ENCODE results near the gene MAN1A2. TPM values are rescaled to one million over a fixed set of nuclear protein-coding genes. Genes with fewer than 3 reads are reported as not detected.
"Not testable (repeated sequence)": the region's sequence is repeated elsewhere in the genome, so short reads cannot be mapped to it uniquely, and the experiment has no call there.

MAN1A2 gene
- total and polyA plus RNA-seq, 11 donors, result 5.1 to 36.5 (median 19.9) TPM

GRCh38 chr1:117467336-117467735 is 100.1 kb downstream of the MAN1A2 start:
- peaks cover 0 to 34% (median 5%) of the 10 kb centered on the region in 9 donors for H3K36me3 ChIP-seq
- no peak overlapping the region for H3K4me3 ChIP-seq
- ATAC-seq, result no peak
- H3K9me3 ChIP-seq, result no peaks in the 10 kb centered on the region
- H3K27me3 ChIP-seq, result no peaks in the 10 kb centered on the region
- DNase-seq, result no peak
- 80 to 87% (median 84%) methylated on average over 1 of the region's 1 CpG for WGBS, 4 donors
- H3K4me1 ChIP-seq, result no peaks in the 10 kb centered on the region
- no peak for TF ChIP-seq POLR2A (IDR thresholded peaks at IDR 0.05)
- TF ChIP-seq, protein P1, sequence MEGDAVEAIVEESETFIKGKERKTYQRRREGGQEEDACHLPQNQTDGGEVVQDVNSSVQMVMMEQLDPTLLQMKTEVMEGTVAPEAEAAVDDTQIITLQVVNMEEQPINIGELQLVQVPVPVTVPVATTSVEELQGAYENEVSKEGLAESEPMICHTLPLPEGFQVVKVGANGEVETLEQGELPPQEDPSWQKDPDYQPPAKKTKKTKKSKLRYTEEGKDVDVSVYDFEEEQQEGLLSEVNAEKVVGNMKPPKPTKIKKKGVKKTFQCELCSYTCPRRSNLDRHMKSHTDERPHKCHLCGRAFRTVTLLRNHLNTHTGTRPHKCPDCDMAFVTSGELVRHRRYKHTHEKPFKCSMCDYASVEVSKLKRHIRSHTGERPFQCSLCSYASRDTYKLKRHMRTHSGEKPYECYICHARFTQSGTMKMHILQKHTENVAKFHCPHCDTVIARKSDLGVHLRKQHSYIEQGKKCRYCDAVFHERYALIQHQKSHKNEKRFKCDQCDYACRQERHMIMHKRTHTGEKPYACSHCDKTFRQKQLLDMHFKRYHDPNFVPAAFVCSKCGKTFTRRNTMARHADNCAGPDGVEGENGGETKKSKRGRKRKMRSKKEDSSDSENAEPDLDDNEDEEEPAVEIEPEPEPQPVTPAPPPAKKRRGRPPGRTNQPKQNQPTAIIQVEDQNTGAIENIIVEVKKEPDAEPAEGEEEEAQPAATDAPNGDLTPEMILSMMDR (IDR thresholded peaks at IDR 0.05), result no peak
- H3K27ac ChIP-seq, result no peak overlapping the region
- intact Hi-C loops (cut with DNase I), result no loop called here

GRCh38 chr1:117473063-117473462 is 105.8 kb downstream of the MAN1A2 start:
- H3K4me3 ChIP-seq, result no peak overlapping the region
- H3K27ac ChIP-seq, result no peak overlapping the region
- DNase-seq, result no peak
- H3K9me3 ChIP-seq, result peaks cover 0 to 18% (median 0%) of the 10 kb centered on the region in 12 donors
- H3K4me1 ChIP-seq, result no peaks in the 10 kb centered on the region
- peaks cover 0 to 26% (median 3%) of the 10 kb centered on the region in 9 donors for H3K36me3 ChIP-seq
- intact Hi-C loops (cut with DNase I), result loop anchor here in 1 of 10 donors (10.0 kb wide), 1 partner anchor 108 kb away; the partner anchor contains the start of gene MAN1A2
- no peak for ATAC-seq
- no peak for TF ChIP-seq POLR2A (IDR thresholded peaks at IDR 0.05)
- TF ChIP-seq, protein P1 (IDR thresholded peaks at IDR 0.05), result no peak
- H3K27me3 ChIP-seq, result no peaks in the 10 kb centered on the region

- not testable (repeated sequence) for H3K27ac ChIP-seq, H3K27me3 ChIP-seq, ATAC-seq, DNase-seq, H3K36me3 ChIP-seq, H3K4me3 ChIP-seq, H3K4me1 ChIP-seq
- H3K9me3 ChIP-seq, result peaks cover 0 to 18% (median 0%) of the 10 kb centered on the region in 12 donors
- intact Hi-C loops (cut with DNase I), result loop anchor here in 1 of 10 donors (10.0 kb wide), 1 partner anchor 111 kb away; the partner anchor contains the start of gene MAN1A2
- 96 to 99% (median 99%) methylated on average over 2 of the region's 2 CpGs for WGBS, 4 donors
These were observed 108.2 kb downstream of the MAN1A2 start for GRCh38 chr1:117475495-117475894.

DNA sequence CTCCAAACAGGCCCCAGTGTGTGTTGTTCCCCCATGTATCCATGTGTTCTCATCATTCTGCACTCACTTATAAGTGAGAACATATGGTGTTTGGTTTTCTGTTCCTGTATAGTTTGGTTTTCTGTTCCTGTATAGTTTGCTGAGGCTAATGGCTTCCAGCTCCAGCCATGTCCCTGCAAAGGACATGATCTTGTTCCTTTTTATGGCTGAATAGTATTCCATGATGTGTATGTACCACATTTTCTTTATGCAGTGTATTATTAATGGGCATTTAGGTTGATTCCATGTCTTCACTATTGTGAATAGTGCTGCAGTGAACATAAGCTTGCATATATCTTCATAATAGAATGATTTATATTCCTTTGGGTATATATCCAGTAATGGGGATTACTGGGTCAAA is 111.8 kb downstream of the MAN1A2 start:
- no peak for DNase-seq
- no peaks in the 10 kb centered on the region for H3K4me1 ChIP-seq

More for the DNA sequence above, 111.8 kb downstream of the MAN1A2 start:
- TF ChIP-seq POLR2A (IDR thresholded peaks at IDR 0.05), result no peak
- TF ChIP-seq, protein P1 (IDR thresholded peaks at IDR 0.05), result no peak
- Histone ChIP-seq H3K36me3 (peaks cover 0 to 27% (median 3%) of the 10 kb centered on the region in 9 donors), H3K27me3 (no peaks in the 10 kb centered on the region), H3K9me3 (peaks cover 0 to 25% (median 0%) of the 10 kb centered on the region in 12 donors), H3K27ac (no peak overlapping the region), H3K4me3 (no peak overlapping the region)
- no peak for ATAC-seq
- intact Hi-C loops (cut with DNase I), result loop anchor here in 1 of 10 donors (10.0 kb wide), 1 partner anchor 114 kb away; the partner anchor contains the start of gene MAN1A2

All from heart left ventricle (tissue), 16 donors.